ENCODE measurements around the gene OBSL1. TPM values are rescaled to one million over a fixed set of nuclear protein-coding genes. Genes with fewer than 3 reads are reported as not detected.

The OBSL1 gene
- total and polyA plus RNA-seq, 7 donors = 10.3 to 134 (median 38.7) TPM

DNA sequence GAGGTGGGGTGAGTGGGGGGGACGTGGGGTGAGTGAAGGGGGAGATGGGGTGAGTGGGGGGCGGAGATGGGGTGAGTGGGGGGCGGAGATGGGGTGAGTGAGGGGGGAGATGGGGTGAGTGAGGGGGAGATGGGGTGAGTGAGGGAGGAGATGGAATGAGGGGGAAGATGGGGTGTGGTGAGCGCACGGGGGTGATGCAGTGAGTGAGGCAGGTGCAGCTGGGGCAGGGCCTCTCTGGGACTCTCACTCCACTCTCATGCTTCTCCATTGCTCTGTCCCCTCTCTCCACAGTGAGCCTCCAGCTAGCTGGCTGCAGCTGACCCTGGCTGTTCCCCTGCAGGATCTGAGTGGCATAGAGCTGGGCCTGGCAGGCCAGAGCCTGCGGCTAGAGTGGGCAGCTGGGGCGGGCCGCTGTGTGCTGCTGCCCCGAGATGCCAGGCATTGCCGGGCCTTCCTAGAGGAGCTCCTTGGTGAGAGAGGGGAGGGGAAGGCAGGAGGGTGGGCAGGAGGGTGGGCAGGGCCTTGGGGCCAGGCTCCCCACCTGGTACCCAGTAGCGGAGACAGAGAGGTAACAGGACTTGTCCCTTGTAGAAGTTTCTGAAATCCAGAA is 42.2 kb upstream of the OBSL1 start:
- intact Hi-C loops (cut with DNase I) = no loop called here
- DNase-seq = no peak
- no peak for TF ChIP-seq CTCF (IDR thresholded peaks at IDR 0.05)

DNA sequence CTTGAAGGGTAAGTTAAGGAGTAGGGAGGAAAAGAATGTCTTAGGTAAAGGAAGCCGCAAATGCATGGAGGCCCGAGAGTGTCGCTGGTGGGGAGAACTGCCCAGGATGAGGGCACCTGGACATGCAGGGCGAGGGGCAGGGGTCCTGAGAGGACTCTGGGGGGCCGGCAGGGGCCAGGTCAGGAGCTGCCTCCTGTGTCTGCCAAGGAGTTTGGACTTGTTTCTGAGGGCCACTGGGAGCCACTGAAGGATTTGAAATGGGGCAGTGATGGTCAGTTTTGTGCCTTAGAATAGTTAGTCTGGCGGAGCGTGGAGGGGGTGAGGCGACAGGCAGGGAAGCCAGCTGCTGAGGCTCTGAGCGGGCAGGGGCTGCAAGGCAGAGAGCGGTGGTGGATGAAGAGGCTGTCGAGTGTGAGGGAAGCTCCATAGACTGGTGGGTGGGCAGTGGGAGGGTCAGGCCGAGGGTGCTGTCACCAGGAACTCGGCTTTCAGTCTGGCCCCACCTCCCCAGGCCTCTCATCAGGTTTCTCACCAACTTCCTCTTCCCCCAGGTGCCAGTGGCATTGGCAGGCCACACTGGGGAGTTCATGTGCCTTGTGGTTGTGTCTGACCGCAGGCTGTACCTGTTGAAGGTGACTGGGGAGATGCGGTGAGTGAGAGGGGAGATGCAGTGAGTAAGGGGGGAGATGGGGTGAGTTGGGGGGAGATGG is 41.4 kb upstream of the OBSL1 start:
- WGBS, 3 donors = 87 to 91% (median 89%) methylated on average over 13 to 15 of the region's 15 CpGs
- no peak for TF ChIP-seq CTCF (IDR thresholded peaks at IDR 0.05)
- no peak for DNase-seq

More for the DNA sequence above, 42.2 kb upstream of the OBSL1 start:
- no peak for ATAC-seq
- Histone ChIP-seq H3K4me1 (no peaks in the 10 kb centered on the region), H3K27ac (no peak overlapping the region), H3K27me3 (ENCODE audit: insufficient read depth in 3 of 3, low read length in 2 of 3) (no peaks in the 10 kb centered on the region), H3K9me3 (no peaks in the 10 kb centered on the region), H3K4me3 (no peak overlapping the region), H3K36me3 (ENCODE audit: insufficient read depth in 1 of 2, low read depth in 1 of 2) (peaks cover 5 to 52% of the 10 kb centered on the region in 2 donors)
- WGBS, 3 donors = 92 to 99% (median 97%) methylated on average over 6 to 11 of the region's 11 CpGs

GRCh38 chr2:219611866-219612576 is 40.7 kb upstream of the OBSL1 start:
- no peaks in the 10 kb centered on the region for H3K4me1 ChIP-seq
- DNase-seq (no peak), ATAC-seq (no peak)
- H3K9me3 ChIP-seq = no peaks in the 10 kb centered on the region
- H3K27me3 ChIP-seq (ENCODE audit: insufficient read depth in 3 of 3, low read length in 2 of 3) = no peaks in the 10 kb centered on the region
- H3K36me3 ChIP-seq (ENCODE audit: insufficient read depth in 1 of 2, low read depth in 1 of 2) = peaks cover 5 to 68% of the 10 kb centered on the region in 2 donors
- no peak overlapping the region for H3K27ac ChIP-seq
- 79 to 82% (median 79%) methylated on average over 12 of the region's 12 CpGs for WGBS, 3 donors
- no peak overlapping the region for H3K4me3 ChIP-seq
- intact Hi-C loops (cut with DNase I) = no loop called here
- no peak for TF ChIP-seq CTCF (IDR thresholded peaks at IDR 0.05)

More for the DNA sequence above, 41.4 kb upstream of the OBSL1 start:
- Histone ChIP-seq H3K27ac (no peak overlapping the region), H3K4me1 (no peaks in the 10 kb centered on the region), H3K36me3 (ENCODE audit: insufficient read depth in 1 of 2, low read depth in 1 of 2) (peaks cover 5 to 61% of the 10 kb centered on the region in 2 donors), H3K27me3 (ENCODE audit: insufficient read depth in 3 of 3, low read length in 2 of 3) (no peaks in the 10 kb centered on the region), H3K4me3 (no peak overlapping the region), H3K9me3 (no peaks in the 10 kb centered on the region)
- intact Hi-C loops (cut with DNase I) = no loop called here
- no peak for ATAC-seq

DNA sequence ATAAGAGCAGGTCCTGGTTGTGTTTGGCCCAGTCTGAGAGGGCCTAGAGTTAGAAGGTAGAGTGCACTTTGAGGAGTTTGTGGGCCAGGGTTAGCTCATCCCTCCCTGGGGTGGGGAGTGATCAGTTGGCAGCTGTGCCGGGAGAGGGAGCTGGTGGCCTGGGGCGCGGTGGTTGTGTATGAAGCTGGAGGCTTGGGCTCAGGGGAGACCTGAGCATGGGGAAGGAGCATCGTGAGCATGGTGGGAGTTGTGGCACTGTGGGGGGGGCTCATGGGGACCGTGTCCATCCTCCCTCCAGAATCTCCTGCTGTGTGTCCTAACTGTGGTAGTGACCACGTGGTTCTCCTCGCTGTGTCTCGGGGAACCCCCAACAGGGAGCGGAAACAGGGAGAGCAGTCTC is 40.0 kb upstream of the OBSL1 start:
- no peak for TF ChIP-seq CTCF (IDR thresholded peaks at IDR 0.05)
- peaks cover 5 to 75% of the 10 kb centered on the region in 2 donors for H3K36me3 ChIP-seq (ENCODE audit: insufficient read depth in 1 of 2, low read depth in 1 of 2)
- no peak overlapping the region for H3K27ac ChIP-seq
- no peaks in the 10 kb centered on the region for H3K4me1 ChIP-seq
- ATAC-seq (no peak), DNase-seq (no peak)
- H3K9me3 ChIP-seq = no peaks in the 10 kb centered on the region
- intact Hi-C loops (cut with DNase I) = no loop called here
- no peak overlapping the region for H3K4me3 ChIP-seq
- WGBS, 3 donors = 87 to 96% (median 92%) methylated on average over 8 to 9 of the region's 9 CpGs
- H3K27me3 ChIP-seq (ENCODE audit: insufficient read depth in 3 of 3, low read length in 2 of 3) = no peaks in the 10 kb centered on the region

Data from psoas muscle (tissue), 8 donors.